NCI-H187 treated with DMSO at 0.1 percent for 48 hours (cell line): ENCODE measurements around the gene L3MBTL2.

Experiments
- DNase-seq: peaks from one replicate; lab custom pipeline; 2025; lab: John Stamatoyannopoulos, UW

Gene L3MBTL2

GRCh38 chr22:41273128-41273527 lies 68.0 kb downstream of the L3MBTL2 start:
- DNase-seq, result no peak

GRCh38 chr22:41274856-41275255 lies 69.7 kb downstream of the L3MBTL2 start:
- no peak for DNase-seq

GRCh38 chr22:41280065-41280464 lies 75.0 kb downstream of the L3MBTL2 start:
- no peak for DNase-seq

DNA sequence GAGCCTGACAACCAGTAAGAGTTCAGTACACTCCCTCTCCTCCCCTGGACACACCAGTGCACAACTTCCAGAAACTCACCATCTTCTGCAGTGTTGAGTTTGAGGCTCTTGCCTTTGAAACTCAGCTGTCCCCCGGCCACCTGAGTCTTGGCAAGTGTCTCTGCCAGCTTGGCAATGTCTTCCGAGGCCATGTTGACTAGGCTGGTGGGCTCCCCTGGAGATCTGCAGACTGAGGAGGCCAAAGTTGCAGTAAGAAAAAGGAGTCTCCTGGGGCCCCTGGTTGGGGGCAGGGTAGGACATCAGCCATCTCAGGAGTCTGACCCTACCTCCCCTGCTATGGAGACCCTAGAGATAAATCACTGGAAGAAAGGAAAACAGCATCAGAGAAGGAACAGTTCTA lies 75.7 kb downstream of the L3MBTL2 start:
- DNase-seq, result no peak
